ENCODE measurements around the gene NCK1.

GRCh38 chr3:136942803-136943202 lies 80.8 kb downstream of the NCK1 start:
- TF ChIP-seq CTCF (IDR thresholded peaks at IDR 0.05 in 2 of 3, conservative IDR thresholded peaks at IDR 0.05 in 1 of 3; ENCODE audit: borderline replicate concordance in 1 of 3, insufficient read depth in 1 of 3, low read depth in 2 of 3, low read length in 2 of 3) (no peak), CEBPB (IDR thresholded peaks at IDR 0.05; ENCODE audit: low read depth) (no peak), POLR2A (IDR thresholded peaks at IDR 0.05; ENCODE audit: borderline replicate concordance, extremely low read depth, insufficient read depth, insufficient read length) (no peak), SIN3A (IDR thresholded peaks at IDR 0.05; ENCODE audit: low read depth) (no peak), REST (IDR thresholded peaks at IDR 0.05; ENCODE audit: low read depth) (no peak), EZH2 (IDR thresholded peaks at IDR 0.05) (no peak), MAX (IDR thresholded peaks at IDR 0.05) (no peak), EZH2phosphoT487 (IDR thresholded peaks at IDR 0.05; ENCODE audit: borderline replicate concordance) (no peak), YY1 (IDR thresholded peaks at IDR 0.05; ENCODE audit: extremely low read depth, insufficient replicate concordance, low read depth, low read length) (no peak), POLR2AphosphoS5 (IDR thresholded peaks at IDR 0.05; ENCODE audit: low read depth, low read length) (no peak), SRF (IDR thresholded peaks at IDR 0.05; ENCODE audit: low read depth) (no peak)
